SK-N-SH treated with all-trans-retinoic acid at 6 μM for 48 hours (cell line): ENCODE data around the gene LIN28B.

Experiments
- ATAC-seq: fragments of 200-7000 bp; cut with Tn5 transposase; 3 replicates; pipeline ENCODE4 v1.9.1; 2020; ENCODE audit warnings: mild to moderate bottlenecking, moderate library complexity
- ARNTL ChIP-seq: fragments of 450-650 bp; formaldehyde crosslinking; IDR thresholded peaks from 2 replicates; pipeline ENCODE4 v1.5.0; 2020; ENCODE audit warnings: low read depth, mild to moderate bottlenecking, moderate library complexity, borderline replicate concordance
- BACH2 ChIP-seq: fragments of 250-450 bp; sonication (Bioruptor Pico); IDR thresholded peaks from 2 replicates; pipeline ENCODE4 v1.9.0; 2021; ENCODE audit warnings: mild to moderate bottlenecking, borderline replicate concordance
- CSDC2 ChIP-seq: fragments of 250-450 bp; sonication (Bioruptor Pico); IDR thresholded peaks from 2 replicates; pipeline ENCODE4 v1.5.0; 2020; ENCODE audit warnings: mild to moderate bottlenecking, moderate library complexity
- ESRRG ChIP-seq: fragments of 250-450 bp; sonication (Bioruptor Pico); IDR thresholded peaks from 2 replicates; pipeline ENCODE4 v1.6.1; 2021; ENCODE audit warnings: mild to moderate bottlenecking
- GLIS3 ChIP-seq: fragments of 250-450 bp; sonication (Bioruptor Pico); IDR thresholded peaks from 2 replicates; pipeline ENCODE4 v1.5.0; 2020; ENCODE audit warnings: mild to moderate bottlenecking, moderate library complexity
- ISL1 ChIP-seq: fragments of 250-450 bp; sonication (Bioruptor Pico); IDR thresholded peaks from 2 replicates; pipeline ENCODE4 v2.1.2; 2022; ENCODE audit warnings: mild to moderate bottlenecking, moderate library complexity
- OSR1 ChIP-seq: fragments of 250-450 bp; sonication (Bioruptor Pico); IDR thresholded peaks from 2 replicates; pipeline ENCODE4 v1.8.0; 2022; ENCODE audit warnings: moderate library complexity, mild to moderate bottlenecking, inconsistent platforms
- PPARA ChIP-seq: fragments of 250-450 bp; sonication (Bioruptor Pico); IDR thresholded peaks from 2 replicates; pipeline ENCODE4 v1.5.0; 2020; ENCODE audit warnings: mild to moderate bottlenecking, borderline replicate concordance
- RARB ChIP-seq: fragments of 250-450 bp; sonication (Bioruptor Pico); IDR thresholded peaks from 2 replicates; pipeline ENCODE4 v1.8.0; 2021; ENCODE audit warnings: mild to moderate bottlenecking, moderate library complexity
- SNAI2 ChIP-seq: fragments of 250-450 bp; sonication (Bioruptor Pico); IDR thresholded peaks from 2 replicates; pipeline ENCODE4 v1.5.0; 2020; ENCODE audit warnings: mild to moderate bottlenecking, moderate library complexity
- TCF4 ChIP-seq: fragments of 250-450 bp; sonication (Bioruptor Pico); IDR thresholded peaks from 2 replicates; pipeline ENCODE4 v1.8.0; 2021; ENCODE audit warnings: mild to moderate bottlenecking, moderate library complexity, borderline replicate concordance
- TOX ChIP-seq: fragments of 250-450 bp; sonication (Bioruptor Pico); IDR thresholded peaks from 2 replicates; pipeline ENCODE4 v1.8.0; 2021; ENCODE audit warnings: mild to moderate bottlenecking, moderate library complexity, borderline replicate concordance
- ZC3H10 ChIP-seq: fragments of 250-450 bp; sonication (Bioruptor Pico); IDR thresholded peaks from 2 replicates; pipeline ENCODE4 v1.5.1; 2021; ENCODE audit warnings: mild to moderate bottlenecking, moderate library complexity
- ZFP3 ChIP-seq: fragments of 250-450 bp; sonication (Bioruptor Pico); IDR thresholded peaks from 2 replicates; pipeline ENCODE4 v1.5.0; 2020; ENCODE audit warnings: mild to moderate bottlenecking, moderate library complexity
- ZFP30 ChIP-seq: fragments of 450-650 bp; formaldehyde crosslinking; IDR thresholded peaks from 2 replicates; pipeline ENCODE4 v1.5.0; 2022; ENCODE audit warnings: mild to moderate bottlenecking, moderate library complexity
- ZNF565 ChIP-seq: fragments of 450-650 bp; formaldehyde crosslinking; conservative IDR thresholded peaks from 2 replicates; pipeline ENCODE4 v1.5.0; 2020; ENCODE audit warnings: low read depth, mild to moderate bottlenecking, moderate library complexity
- ZNF70 ChIP-seq: fragments of 450-650 bp; formaldehyde crosslinking; IDR thresholded peaks from 2 replicates; pipeline ENCODE4 v1.5.0; 2020; ENCODE audit warnings: mild to moderate bottlenecking, moderate library complexity
- ZNF8 ChIP-seq: fragments of 450-650 bp; formaldehyde crosslinking; IDR thresholded peaks from 2 replicates; pipeline ENCODE4 v1.5.0; 2020; ENCODE audit warnings: mild to moderate bottlenecking, moderate library complexity
- TF ChIP-seq, protein P1 (sequence below): fragments of 250-450 bp; sonication (Bioruptor Pico); IDR thresholded peaks from 2 replicates; pipeline ENCODE4 v1.5.1; 2020; ENCODE audit warnings: low read depth, mild to moderate bottlenecking, moderate library complexity
- TF ChIP-seq, protein P2 (sequence below): fragments of 250-450 bp; sonication (Bioruptor Pico); IDR thresholded peaks from 2 replicates; pipeline ENCODE4 v1.5.0; 2020; ENCODE audit warnings: mild to moderate bottlenecking, moderate library complexity
- TF ChIP-seq, protein P3 (sequence below): fragments of 250-450 bp; sonication (Bioruptor Pico); IDR thresholded peaks from 2 replicates; pipeline ENCODE4 v1.8.0; 2021; ENCODE audit warnings: low read depth, mild to moderate bottlenecking, moderate library complexity, borderline replicate concordance
- TF ChIP-seq, protein P4 (sequence below): fragments of 250-450 bp; sonication (Bioruptor Pico); IDR thresholded peaks from 2 replicates; pipeline ENCODE4 v1.5.1; 2021; ENCODE audit warnings: mild to moderate bottlenecking, moderate library complexity

Gene LIN28B

DNA sequence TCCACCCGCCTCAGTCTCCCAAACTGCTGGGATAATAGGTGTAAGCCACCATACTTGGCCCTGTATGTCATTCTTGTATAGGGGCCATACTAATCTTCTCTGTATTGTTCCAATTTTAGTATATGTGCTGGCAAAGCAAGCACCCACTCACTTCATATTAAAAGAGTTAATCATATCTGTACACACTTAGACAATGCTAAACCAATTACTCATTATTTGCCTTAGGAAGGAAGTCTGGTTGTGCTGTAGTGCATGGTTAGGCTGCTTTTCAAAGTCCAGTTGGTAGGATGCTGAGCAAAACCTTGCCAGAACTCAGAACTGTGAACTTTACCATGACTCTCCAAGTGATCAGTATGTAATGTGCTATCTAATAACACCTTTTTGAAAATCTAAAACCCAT, 88.6 kb downstream of the LIN28B start:
- no peak for TF ChIP-seq PPARA (CRISPR knock-in tag)
- TF ChIP-seq ZNF565 (CRISPR knock-in tag) = no peak
- no peak for TF ChIP-seq ISL1 (CRISPR knock-in tag)
- TF ChIP-seq, protein P1, sequence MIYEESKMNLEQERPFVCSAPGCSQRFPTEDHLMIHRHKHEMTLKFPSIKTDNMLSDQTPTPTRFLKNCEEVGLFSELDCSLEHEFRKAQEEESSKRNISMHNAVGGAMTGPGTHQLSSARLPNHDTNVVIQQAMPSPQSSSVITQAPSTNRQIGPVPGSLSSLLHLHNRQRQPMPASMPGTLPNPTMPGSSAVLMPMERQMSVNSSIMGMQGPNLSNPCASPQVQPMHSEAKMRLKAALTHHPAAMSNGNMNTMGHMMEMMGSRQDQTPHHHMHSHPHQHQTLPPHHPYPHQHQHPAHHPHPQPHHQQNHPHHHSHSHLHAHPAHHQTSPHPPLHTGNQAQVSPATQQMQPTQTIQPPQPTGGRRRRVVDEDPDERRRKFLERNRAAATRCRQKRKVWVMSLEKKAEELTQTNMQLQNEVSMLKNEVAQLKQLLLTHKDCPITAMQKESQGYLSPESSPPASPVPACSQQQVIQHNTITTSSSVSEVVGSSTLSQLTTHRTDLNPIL (CRISPR knock-in tag) = no peak
- TF ChIP-seq, protein P2, sequence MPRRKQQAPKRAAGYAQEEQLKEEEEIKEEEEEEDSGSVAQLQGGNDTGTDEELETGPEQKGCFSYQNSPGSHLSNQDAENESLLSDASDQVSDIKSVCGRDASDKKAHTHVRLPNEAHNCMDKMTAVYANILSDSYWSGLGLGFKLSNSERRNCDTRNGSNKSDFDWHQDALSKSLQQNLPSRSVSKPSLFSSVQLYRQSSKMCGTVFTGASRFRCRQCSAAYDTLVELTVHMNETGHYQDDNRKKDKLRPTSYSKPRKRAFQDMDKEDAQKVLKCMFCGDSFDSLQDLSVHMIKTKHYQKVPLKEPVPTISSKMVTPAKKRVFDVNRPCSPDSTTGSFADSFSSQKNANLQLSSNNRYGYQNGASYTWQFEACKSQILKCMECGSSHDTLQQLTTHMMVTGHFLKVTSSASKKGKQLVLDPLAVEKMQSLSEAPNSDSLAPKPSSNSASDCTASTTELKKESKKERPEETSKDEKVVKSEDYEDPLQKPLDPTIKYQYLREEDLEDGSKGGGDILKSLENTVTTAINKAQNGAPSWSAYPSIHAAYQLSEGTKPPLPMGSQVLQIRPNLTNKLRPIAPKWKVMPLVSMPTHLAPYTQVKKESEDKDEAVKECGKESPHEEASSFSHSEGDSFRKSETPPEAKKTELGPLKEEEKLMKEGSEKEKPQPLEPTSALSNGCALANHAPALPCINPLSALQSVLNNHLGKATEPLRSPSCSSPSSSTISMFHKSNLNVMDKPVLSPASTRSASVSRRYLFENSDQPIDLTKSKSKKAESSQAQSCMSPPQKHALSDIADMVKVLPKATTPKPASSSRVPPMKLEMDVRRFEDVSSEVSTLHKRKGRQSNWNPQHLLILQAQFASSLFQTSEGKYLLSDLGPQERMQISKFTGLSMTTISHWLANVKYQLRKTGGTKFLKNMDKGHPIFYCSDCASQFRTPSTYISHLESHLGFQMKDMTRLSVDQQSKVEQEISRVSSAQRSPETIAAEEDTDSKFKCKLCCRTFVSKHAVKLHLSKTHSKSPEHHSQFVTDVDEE (CRISPR knock-in tag) = no peak
- TF ChIP-seq, protein P3, sequence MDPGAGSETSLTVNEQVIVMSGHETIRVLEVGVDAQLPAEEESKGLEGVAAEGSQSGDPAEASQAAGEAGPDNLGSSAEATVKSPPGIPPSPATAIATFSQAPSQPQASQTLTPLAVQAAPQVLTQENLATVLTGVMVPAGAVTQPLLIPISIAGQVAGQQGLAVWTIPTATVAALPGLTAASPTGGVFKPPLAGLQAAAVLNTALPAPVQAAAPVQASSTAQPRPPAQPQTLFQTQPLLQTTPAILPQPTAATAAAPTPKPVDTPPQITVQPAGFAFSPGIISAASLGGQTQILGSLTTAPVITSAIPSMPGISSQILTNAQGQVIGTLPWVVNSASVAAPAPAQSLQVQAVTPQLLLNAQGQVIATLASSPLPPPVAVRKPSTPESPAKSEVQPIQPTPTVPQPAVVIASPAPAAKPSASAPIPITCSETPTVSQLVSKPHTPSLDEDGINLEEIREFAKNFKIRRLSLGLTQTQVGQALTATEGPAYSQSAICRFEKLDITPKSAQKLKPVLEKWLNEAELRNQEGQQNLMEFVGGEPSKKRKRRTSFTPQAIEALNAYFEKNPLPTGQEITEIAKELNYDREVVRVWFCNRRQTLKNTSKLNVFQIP = no peak
- no peak for TF ChIP-seq BACH2 (CRISPR knock-in tag)
- TF ChIP-seq, protein P4, sequence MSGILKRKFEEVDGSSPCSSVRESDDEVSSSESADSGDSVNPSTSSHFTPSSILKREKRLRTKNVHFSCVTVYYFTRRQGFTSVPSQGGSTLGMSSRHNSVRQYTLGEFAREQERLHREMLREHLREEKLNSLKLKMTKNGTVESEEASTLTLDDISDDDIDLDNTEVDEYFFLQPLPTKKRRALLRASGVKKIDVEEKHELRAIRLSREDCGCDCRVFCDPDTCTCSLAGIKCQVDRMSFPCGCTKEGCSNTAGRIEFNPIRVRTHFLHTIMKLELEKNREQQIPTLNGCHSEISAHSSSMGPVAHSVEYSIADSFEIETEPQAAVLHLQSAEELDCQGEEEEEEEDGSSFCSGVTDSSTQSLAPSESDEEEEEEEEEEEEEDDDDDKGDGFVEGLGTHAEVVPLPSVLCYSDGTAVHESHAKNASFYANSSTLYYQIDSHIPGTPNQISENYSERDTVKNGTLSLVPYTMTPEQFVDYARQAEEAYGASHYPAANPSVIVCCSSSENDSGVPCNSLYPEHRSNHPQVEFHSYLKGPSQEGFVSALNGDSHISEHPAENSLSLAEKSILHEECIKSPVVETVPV (CRISPR knock-in tag) = no peak
- no peak for TF ChIP-seq TCF4 (CRISPR knock-in tag)
- TF ChIP-seq ZFP30 (CRISPR knock-in tag) = no peak
- no peak for ATAC-seq

DNA sequence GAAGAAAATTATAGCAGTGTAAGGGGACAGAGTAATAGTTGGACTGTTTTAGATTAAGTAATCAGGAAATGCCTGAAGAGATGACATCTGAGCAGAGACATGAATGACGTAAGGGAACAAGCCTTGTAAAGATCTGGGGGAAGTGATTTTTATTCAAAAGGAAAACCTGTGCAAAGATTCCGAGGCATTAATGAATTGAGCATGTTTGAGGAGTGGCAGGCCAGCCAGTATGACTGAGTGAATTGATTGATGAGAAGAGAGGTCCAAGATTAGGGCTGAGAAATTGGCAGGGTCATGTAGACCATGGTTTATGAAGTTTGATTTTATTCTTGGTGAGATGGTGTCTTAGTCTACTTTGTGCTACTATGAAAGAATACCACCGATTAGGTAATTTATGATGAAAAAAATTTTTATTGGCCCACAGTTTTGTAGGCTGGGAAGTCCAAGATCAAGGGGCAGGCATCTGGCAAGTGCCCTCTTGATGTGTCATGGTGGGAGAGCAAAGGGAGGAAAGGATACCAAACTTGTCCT, 95.1 kb downstream of the LIN28B start:
- peak; percentile 94 for ATAC-seq
- TF ChIP-seq ZC3H10 (CRISPR knock-in tag) (no peak), BACH2 (CRISPR knock-in tag) (no peak), ZNF565 (CRISPR knock-in tag) (no peak), ARNTL (no peak), RARB (no peak), CSDC2 (CRISPR knock-in tag) (no peak), ZNF70 (CRISPR knock-in tag) (no peak), ZFP30 (CRISPR knock-in tag) (no peak), ZNF8 (CRISPR knock-in tag) (no peak), SNAI2 (CRISPR knock-in tag) (no peak), OSR1 (CRISPR knock-in tag) (no peak), TOX (CRISPR knock-in tag) (no peak; the same call in 1 of the 2 replicates), PPARA (CRISPR knock-in tag) (no peak), GLIS3 (peak; percentile 74; the same call in 1 of the 2 replicates), TCF4 (CRISPR knock-in tag) (peak; percentile 69; the same call in 1 of the 2 replicates), ZFP3 (peak; percentile 70; the same call in 1 of the 2 replicates), ESRRG (no peak), ISL1 (CRISPR knock-in tag) (peak; percentile 86)
- TF ChIP-seq, protein P3 = 0 out of 2 replicates have a peak, but pooled peaks have one; percentile 51
- TF ChIP-seq, protein P1 (CRISPR knock-in tag) = peak; percentile 92
- TF ChIP-seq, protein P2 (CRISPR knock-in tag) = peak; percentile 64; the same call in 1 of the 2 replicates
- TF ChIP-seq, protein P4 (CRISPR knock-in tag) = no peak
